K562 (cell line): ENCODE results near the gene ANXA8. TPM values are rescaled to one million over a fixed set of nuclear protein-coding genes. Genes with fewer than 3 reads are reported as not detected.

ENCODE experiments used
- ATAC-seq: fragments of 200-7000 bp; cut with Tn5 transposase; 3 replicates; pipeline ENCODE4 v1.9.1; 2020; ENCODE audit warnings: moderate library complexity
- BruUV-seq: library from RNA; stranded (reverse); fragments of 400-500 nt; replicated peaks from 2 replicates; lab custom pipeline; 2021; lab: Mats Ljungman, UMichigan
- CTCF ChIA-PET: fragments of 300-600 bp; formaldehyde crosslinking; extraction: SDS; loops from one replicate; lab custom pipeline; 2021; ENCODE audit warnings: low intra/inter-chr PET ratio; lab: Yijun Ruan, JAX
- POLR2A ChIA-PET: fragments of 300-600, 350-650 bp; sonication (Branson Sonifier 250); formaldehyde crosslinking; extraction: SDS; loops from one replicate; lab custom pipeline; 2021; ENCODE audit warnings: antibody characterized with exemption, inconsistent platforms; lab: Yijun Ruan, JAX
- DNase-seq, 4 experiments: peaks; one replicate each; pipeline versions ENCODE4 v3.0.0 to v3.0.0-alpha.2; 2011 to 2018; ENCODE audit warnings: low spot score in 3 of 4, mixed read lengths in 3 of 4; ENCODE audit errors: extremely low read depth in 1 of 4
- FAIRE-seq: peaks from 2 replicates; lab custom pipeline; 2011; peaks lifted over from hg19 to GRCh38; lab: Jason Lieb, UNC
- H2AFZ ChIP-seq: 2 replicates; pipeline ENCODE4 v1.6.0; 2011; ENCODE audit warnings: low read depth, low read length, control low read depth, inconsistent platforms
- H3K27ac ChIP-seq: fragments of 200-600 bp; 3 replicates; pipeline ENCODE4 v1.8.0; 2011; ENCODE audit warnings: low read depth, mild to moderate bottlenecking, control low read depth, inconsistent platforms, low read length, moderate library complexity, mixed read lengths; ENCODE audit errors: extremely low read depth
- H3K27me3 ChIP-seq, 2 experiments: fragments of 300-600 bp in 1 of 2; 2 replicates in 1 of 2; 3 replicates in 1 of 2; pipeline versions ENCODE4 v1.6.0 to v1.8.0; 2011; ENCODE audit warnings: inconsistent platforms in 2 of 2, low read length in 2 of 2, mild to moderate bottlenecking in 1 of 2, mixed read lengths in 1 of 2, moderate library complexity in 1 of 2; ENCODE audit not compliant: control insufficient read depth in 2 of 2, insufficient read depth in 2 of 2
- H3K36me3 ChIP-seq: fragments of 300-600 bp; 3 replicates; pipeline ENCODE4 v1.8.0; 2011; ENCODE audit warnings: mild to moderate bottlenecking, low read length, inconsistent platforms; ENCODE audit not compliant: control insufficient read depth, insufficient read depth
- H3K4me1 ChIP-seq, 2 experiments: fragments of 200-600 bp in 1 of 2; replicated peaks in 1 of 2; 2 replicates in 1 of 2; 3 replicates in 1 of 2; pipeline versions ENCODE4 v1.5.1 to v1.8.0; 2011; ENCODE audit warnings: inconsistent platforms in 2 of 2, low read length in 2 of 2, mild to moderate bottlenecking in 1 of 2, mixed read lengths in 1 of 2, moderate library complexity in 1 of 2; ENCODE audit not compliant: control insufficient read depth in 2 of 2, insufficient read depth in 2 of 2
- H3K4me2 ChIP-seq: 2 replicates; pipeline ENCODE4 v1.6.1; 2011; ENCODE audit warnings: low read length, control low read depth, inconsistent platforms, mixed read lengths; ENCODE audit not compliant: insufficient read depth
- H3K4me3 ChIP-seq: fragments of 200-600 bp; sonication (generic), shearing (Covaris generic); 2 replicates; pipeline ENCODE4 v1.5.1; 2016; ENCODE audit warnings: control low read depth, inconsistent platforms
- H3K79me2 ChIP-seq: fragments of 200-600 bp; 3 replicates; pipeline ENCODE4 v1.8.0; 2011; ENCODE audit warnings: low read length, inconsistent platforms; ENCODE audit not compliant: control insufficient read depth, insufficient read depth
- H3K9ac ChIP-seq, 2 experiments: 2 replicates each; pipeline versions ENCODE4 v1.6.0 to v1.6.1; 2011; ENCODE audit warnings: low read depth in 2 of 2, low read length in 2 of 2, control low read depth in 1 of 2, inconsistent platforms in 1 of 2, mild to moderate bottlenecking in 1 of 2, mixed read lengths in 1 of 2; ENCODE audit not compliant: insufficient read depth in 1 of 2
- H3K9me1 ChIP-seq: one replicate; pipeline ENCODE4 v1.6.0; 2011; ENCODE audit warnings: inconsistent platforms, mild to moderate bottlenecking, low read length, moderate library complexity; ENCODE audit not compliant: control insufficient read depth, insufficient read depth
- H3K9me3 ChIP-seq: replicated peaks from 2 replicates; pipeline ENCODE4 v1.5.1; 2011; ENCODE audit warnings: low read depth, low read length, inconsistent platforms; ENCODE audit not compliant: control insufficient read depth, insufficient read depth
- H4K20me1 ChIP-seq: replicated peaks from 2 replicates; pipeline ENCODE4 v1.6.1; 2011; ENCODE audit warnings: low read length, inconsistent platforms, mixed read lengths; ENCODE audit not compliant: control insufficient read depth, insufficient read depth
- E4F1 ChIP-seq: fragments of 250-450 bp; sonication (Bioruptor Pico); IDR thresholded peaks from 2 replicates; pipeline ENCODE4 v1.5.0; 2021; ENCODE audit warnings: mild to moderate bottlenecking, borderline replicate concordance
- ELK1 ChIP-seq: sonication (generic); formaldehyde crosslinking; IDR thresholded peaks from 2 replicates; pipeline ENCODE4 v1.8.1; 2022; ENCODE audit warnings: missing genetic modification reagents
- IRF2 ChIP-seq: sonication (generic); formaldehyde crosslinking; IDR thresholded peaks from 2 replicates; pipeline ENCODE4 v1.8.1; 2022; ENCODE audit warnings: mild to moderate bottlenecking, missing genetic modification reagents
- KLF6 ChIP-seq: fragments of 250-450 bp; sonication (Bioruptor Pico); IDR thresholded peaks from 2 replicates; pipeline ENCODE4 v1.4.0; 2020; ENCODE audit warnings: mild to moderate bottlenecking, moderate library complexity, borderline replicate concordance
- PYGO2 ChIP-seq: fragments of 450-650 bp; IDR thresholded peaks from 2 replicates; pipeline ENCODE4 v1.6.1; 2016; ENCODE audit warnings: mild to moderate bottlenecking, missing genetic modification characterization, moderate library complexity, missing compliant biosample characterization
- SMARCC2 ChIP-seq: fragments of 450-650 bp; IDR thresholded peaks from 2 replicates; pipeline ENCODE4 v1.6.1; 2017; ENCODE audit warnings: antibody characterized with exemption, moderate library complexity, mild to moderate bottlenecking, low read depth
- ZKSCAN3 ChIP-seq: fragments of 250-450 bp; sonication (Bioruptor Pico); IDR thresholded peaks from 2 replicates; pipeline ENCODE4 v1.4.0; 2020
- WGBS: fragments of 100-300 bp; shearing (Covaris generic); methylation state at CpG from one replicate; pipeline ENCODE4 v1.1.6; 2016; ENCODE audit warnings: low coverage, mixed read lengths; ENCODE audit not compliant: insufficient coverage; ENCODE audit errors: missing lambda C conversion rate; 5-methylcytosine and 5-hydroxymethylcytosine counted together
- in situ Hi-C: fragments of 300-500 bp; cut with MboI; formaldehyde crosslinking; loops from 4 replicates; pipeline ENCODE4 v1.15.0; 2018; ENCODE audit warnings: inconsistent platforms, mixed read lengths
- intact Hi-C: fragments of 100-400 bp; cut with micrococcal nuclease; formaldehyde crosslinking; loops from 2 replicates; pipeline ENCODE4 v1.14.2; 2022
- polyA plus RNA-seq, 8 experiments: library from polyadenylated mRNA; depleted of rRNA in 4 of 8; stranded (reverse) in 5 of 8; unstranded in 3 of 8; fragments of >200 nt; fragmentation: Nextera tagmentation in 2 of 8; fragmentation: Illumina TruSeq in 1 of 8; extraction: Ambion mirVana in 2 of 8; extraction: Trizol in 1 of 8; gene quantifications; 2 replicates each; pipeline versions ENCODE4 v1.2.1 to v1.2.3, GENCODE V29; 2011 to 2014; ENCODE audit warnings: inconsistent platforms in 1 of 8, missing spikeins in 1 of 8
- total RNA-seq, 7 experiments: library from RNA; depleted of rRNA in 6 of 7; stranded (reverse); fragments of >200 nt in 6 of 7; fragmentation: Illumina TruSeq in 2 of 7; extraction: Trizol in 2 of 7; gene quantifications; 2 replicates each; pipeline versions ENCODE4 v1.2.1 to v1.2.3, GENCODE V29; 2011 to 2021; ENCODE audit warnings: low replicate concordance in 1 of 7

The ANXA8 gene
- total and polyA plus RNA-seq, 9 of the 15 experiments (the other 6 are each of a cell fraction or from before 2014, with no cell fraction given), result not detected

GRCh38 chr10:47454780-47455058 is 29.2 kb downstream of the ANXA8 start:
- in situ Hi-C loops, result no loop called here
- no peaks in the 10 kb centered on the region for H3K9me1 ChIP-seq

More at GRCh38 chr10:47454780-47455058, 29.2 kb downstream of the ANXA8 start:
- H3K79me2 ChIP-seq, result no peaks in the 10 kb centered on the region
- intact Hi-C loops, result loop anchor here (5.0 kb wide), 1 partner anchor 92 kb away; no protein-coding TSS in a partner anchor
- H3K27ac ChIP-seq, result no peak overlapping the region
- H3K36me3 ChIP-seq, result no peaks in the 10 kb centered on the region
- peaks cover 0 to 8% of the 10 kb centered on the region in 2 experiments; a peak in 1 of 5 replicates for H3K4me1 ChIP-seq
- ATAC-seq, result no peak
- 0% methylated on average over 3 of the region's 3 CpGs for WGBS
- H3K9me3 ChIP-seq, result no peaks in the 10 kb centered on the region
- TF ChIP-seq ZKSCAN3 (CRISPR knock-in tag), result no peak
- TF ChIP-seq ELK1 (CRISPR knock-in tag), result no peak
- TF ChIP-seq KLF6, result no peak
- no peak for TF ChIP-seq IRF2 (CRISPR knock-in tag)
- no peak for TF ChIP-seq SMARCC2
- TF ChIP-seq PYGO2, result no peak
- no peak for TF ChIP-seq E4F1 (CRISPR knock-in tag)
- peaks cover 21 to 62% of the 10 kb centered on the region in 2 experiments; a peak in 4 of 5 replicates for H3K27me3 ChIP-seq
- H3K4me2 ChIP-seq, result no peak overlapping the region
- H2AFZ ChIP-seq, result no peak overlapping the region
- no peaks in the 10 kb centered on the region; the same call in 1 of the 2 replicates for H4K20me1 ChIP-seq
- no TSS peak for BruUV-seq
- ChIA-PET POLR2A (no interaction called here), CTCF (no interaction called here)
- DNase-seq, result peak in 1 of 4 experiments; percentile 4
- no peak for FAIRE-seq
- no peak overlapping the region for H3K4me3 ChIP-seq
- H3K9ac ChIP-seq, result no peak overlapping the region
